ENCODE results near the gene CD7.

Gene CD7

GRCh38 chr17:82328141-82328993, 11.0 kb upstream of the CD7 start:
- no peak for DNase-seq

DNA sequence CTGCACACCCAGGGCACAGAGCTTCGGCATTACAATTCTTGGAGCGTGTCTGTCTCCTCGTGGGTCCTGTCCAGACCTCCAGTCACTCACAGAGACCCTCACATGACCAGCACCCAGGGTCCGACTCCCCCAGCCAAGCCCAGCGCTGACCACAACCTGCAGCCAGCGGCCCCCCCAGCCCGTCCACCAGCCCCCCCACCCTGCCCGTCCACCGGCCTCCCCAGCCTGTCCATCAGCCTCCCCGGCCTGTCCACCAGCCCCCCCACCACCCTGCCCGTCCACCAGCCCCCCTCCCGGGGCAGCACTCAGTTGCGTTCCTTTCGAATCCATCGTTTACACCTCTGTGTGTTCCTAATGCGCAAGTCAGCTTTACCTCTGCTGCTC, 10.3 kb upstream of the CD7 start:
- DNase-seq, result no peak

GRCh38 chr17:82327289-82327688, 9.9 kb upstream of the CD7 start:
- no peak for DNase-seq

GRCh38 chr17:82325286-82326180, 8.1 kb upstream of the CD7 start:
- no peak for DNase-seq

DNA sequence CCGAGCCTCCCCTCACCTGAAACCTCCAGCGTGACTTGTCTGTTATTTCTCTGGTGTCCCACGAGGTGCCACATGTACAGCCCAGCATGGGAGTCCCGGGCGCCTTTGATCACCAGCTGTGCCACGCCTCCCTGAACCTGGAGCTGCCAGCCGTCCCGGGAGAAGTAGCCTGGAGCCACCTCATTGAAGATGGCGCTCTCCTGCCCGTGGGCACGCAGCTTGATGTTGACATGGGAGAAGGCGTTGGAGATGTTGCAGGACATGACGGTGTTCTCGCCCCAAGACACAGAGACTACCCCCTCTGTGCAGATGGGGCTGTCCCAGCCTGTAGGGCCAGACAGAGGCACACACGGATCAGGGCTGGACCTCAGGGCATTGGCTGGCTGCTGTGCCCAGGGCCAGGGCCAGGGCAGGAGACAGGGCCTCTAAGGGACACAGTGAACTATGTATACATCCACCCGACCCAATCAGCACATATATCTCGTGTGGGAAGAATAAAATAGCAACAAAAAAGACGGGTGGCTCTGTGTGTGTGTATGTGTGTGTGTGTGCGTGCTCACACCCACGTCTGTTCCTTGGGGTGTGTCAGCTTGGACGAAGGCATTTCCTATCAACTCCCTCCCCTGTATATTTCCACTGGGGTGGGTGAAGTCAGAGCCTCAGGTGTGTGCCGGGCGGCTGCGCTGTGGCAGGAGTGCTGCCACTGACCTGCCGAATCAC, 7.3 kb upstream of the CD7 start:
- DNase-seq, result no peak

DNA sequence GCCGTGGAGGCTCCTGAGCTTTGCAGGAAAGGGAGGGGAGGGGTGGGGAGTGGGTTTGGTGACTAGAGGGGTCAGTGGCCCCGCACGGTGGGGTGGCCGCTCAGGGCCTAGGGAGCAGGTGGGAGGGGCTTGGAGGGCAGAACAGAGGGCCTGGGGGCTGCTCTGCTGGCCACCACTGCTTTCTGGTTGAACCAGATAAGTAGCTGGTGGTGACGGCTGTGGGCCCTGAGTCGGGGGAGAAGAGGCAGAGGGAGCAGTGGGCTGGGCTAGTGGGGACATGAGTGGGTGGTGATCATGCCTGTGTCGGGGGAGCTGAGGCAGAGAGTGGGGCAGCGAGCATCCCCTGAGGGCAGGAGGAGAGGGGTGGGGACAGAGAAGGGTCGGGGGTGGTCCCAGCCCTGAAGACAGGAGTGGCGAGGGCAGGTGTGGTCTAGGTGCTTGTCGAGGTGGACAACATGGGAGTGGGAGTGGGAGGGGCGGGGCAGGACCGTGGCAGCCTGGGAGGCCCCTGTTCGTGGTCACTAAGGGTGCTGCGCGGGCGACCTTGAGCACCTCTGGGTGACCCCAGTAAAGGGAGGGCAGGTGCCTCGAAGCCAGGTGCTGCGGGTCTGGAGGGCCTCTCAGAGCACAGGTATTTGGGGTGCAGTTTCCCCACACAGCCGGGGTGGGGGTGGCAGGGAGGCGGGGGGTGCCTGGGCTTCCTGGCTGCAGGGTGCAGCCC, 6.3 kb upstream of the CD7 start:
- no peak for DNase-seq

- DNase-seq, result no peak
Observed at GRCh38 chr17:82322526-82323453, 5.4 kb upstream of the CD7 start.

- DNase-seq, result no peak
Observed at GRCh38 chr17:82321947-82322466, 4.6 kb upstream of the CD7 start.

- no peak for DNase-seq
Observed at GRCh38 chr17:82320956-82321927, 3.8 kb upstream of the CD7 start.

GRCh38 chr17:82320140-82320840, 2.9 kb upstream of the CD7 start:
- DNase-seq, result no peak

DNA sequence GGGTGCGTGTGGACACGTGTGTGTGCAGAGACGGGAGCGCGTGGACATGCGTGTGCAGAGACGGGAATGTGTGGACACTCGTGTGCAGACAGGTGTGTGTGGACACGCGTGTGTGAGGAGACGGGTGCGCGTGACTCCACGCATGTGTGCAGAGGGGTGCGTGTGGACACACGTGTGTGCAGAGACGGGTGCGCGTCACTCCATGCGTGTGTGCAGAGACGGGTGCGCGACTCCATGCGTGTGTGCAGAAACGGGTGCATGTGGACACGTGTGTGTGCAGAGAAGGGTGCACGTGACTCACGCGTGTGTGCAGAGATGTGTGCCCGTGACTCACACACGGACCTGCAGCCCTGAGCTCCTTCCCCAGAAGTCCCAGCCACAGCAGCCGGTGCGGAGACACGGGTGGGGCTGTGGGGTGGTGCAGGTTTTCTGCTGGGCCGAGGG, 2.2 kb upstream of the CD7 start:
- no peak for DNase-seq

GRCh38 chr17:82318772-82319606, 1.6 kb upstream of the CD7 start:
- DNase-seq, result no peak

GRCh38 chr17:82318169-82318498, 726 bp upstream of the CD7 start:
- no peak for DNase-seq

DNA sequence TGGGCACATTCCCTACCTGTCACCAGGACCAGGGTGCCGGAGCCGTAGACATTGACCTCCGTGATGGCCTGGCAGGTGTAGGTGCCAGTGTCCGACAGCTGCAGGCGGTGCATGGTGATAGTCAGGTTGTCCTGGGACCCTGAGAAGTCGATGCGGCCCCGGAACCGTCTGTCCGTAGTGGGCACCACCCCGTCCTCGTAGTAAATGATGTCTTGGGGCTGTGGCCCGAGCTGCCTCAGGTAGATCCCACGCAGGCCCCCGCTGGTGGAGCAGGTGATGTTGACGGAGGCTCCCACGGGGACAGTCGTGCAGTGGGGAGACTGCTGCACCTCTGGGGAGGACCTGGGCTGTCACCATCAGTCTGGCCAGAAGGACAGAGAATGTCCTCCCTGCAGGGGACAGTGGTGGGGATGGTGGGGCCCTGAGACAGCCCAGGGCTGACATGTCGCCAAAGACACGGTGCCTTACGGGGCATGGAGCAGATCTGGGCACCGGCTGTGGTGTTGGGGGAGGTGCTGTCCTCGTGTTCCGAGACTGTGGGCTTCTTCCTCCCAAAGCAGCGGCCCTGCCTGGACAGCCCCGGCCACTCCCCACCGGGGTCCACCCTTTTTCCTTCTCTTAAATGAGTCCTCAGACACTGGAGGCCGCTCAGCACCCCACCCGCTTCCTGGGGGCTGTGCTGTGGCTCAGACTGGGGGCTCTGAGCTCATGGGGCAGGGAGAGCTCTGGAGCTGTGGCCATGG, 586 bp downstream of the CD7 start:
- DNase-seq, result no peak

DNA sequence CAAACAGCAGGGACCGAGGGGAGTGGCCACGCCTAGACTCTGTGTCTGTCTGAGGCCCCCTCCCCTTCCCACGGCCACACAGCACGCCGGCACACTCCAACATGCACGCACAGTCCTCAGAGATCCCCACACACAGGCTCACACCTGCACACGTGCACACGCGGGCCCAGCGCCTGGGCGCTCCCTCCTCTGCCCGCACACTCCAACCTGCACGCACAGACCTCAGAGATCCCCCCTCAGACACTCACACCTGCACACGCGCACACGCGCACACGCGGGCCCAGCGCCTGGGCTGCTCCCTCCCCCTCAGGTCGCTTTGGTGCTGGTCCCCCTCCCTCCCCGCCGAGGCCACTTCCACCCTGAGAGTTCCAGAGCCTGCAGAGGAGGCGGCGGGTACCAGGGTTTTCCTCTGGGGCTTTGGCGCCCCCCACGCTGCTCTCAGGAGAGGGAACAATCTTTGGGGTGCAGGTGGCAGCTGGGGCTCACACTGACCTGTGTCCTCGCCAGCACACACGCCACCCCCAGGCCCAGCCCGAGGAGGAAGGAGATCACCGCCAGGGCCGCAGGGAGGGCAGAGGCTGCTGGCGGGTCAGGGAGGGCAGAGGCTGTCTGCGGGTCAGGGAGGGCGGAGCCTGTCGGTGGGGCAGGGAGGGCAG, 1.6 kb downstream of the CD7 start:
- DNase-seq, result no peak

- no peak for DNase-seq
Observed at GRCh38 chr17:82314727-82315605, 2.4 kb downstream of the CD7 start.

All from NCI-H1092 (cell line).